Fibroblast of lung (primary cell): ENCODE results near the gene TUBB1. TPM values are rescaled to one million over a fixed set of nuclear protein-coding genes. Genes with fewer than 3 reads are reported as not detected.

ENCODE experiments used
- DNase-seq, 2 donors: peaks; one replicate each; pipeline versions ENCODE4 v3.0.0 to v3.0.0-alpha.2; 2010; ENCODE audit warnings: low read depth in 2 of 2
- H2AFZ ChIP-seq: 2 replicates; pipeline ENCODE4 v1.5.1; 2012; ENCODE audit warnings: low read length, control low read depth, inconsistent platforms
- H3K27ac ChIP-seq: 2 replicates; pipeline ENCODE4 v1.5.1; 2011; ENCODE audit warnings: low read length, control low read depth; ENCODE audit not compliant: insufficient read depth
- H3K27me3 ChIP-seq: 2 replicates; pipeline ENCODE4 v1.5.1; 2011; ENCODE audit warnings: mild to moderate bottlenecking, low read length; ENCODE audit not compliant: control insufficient read depth, insufficient read depth
- H3K36me3 ChIP-seq: 2 replicates; pipeline ENCODE4 v1.5.1; 2011; ENCODE audit warnings: low read length; ENCODE audit not compliant: control insufficient read depth, insufficient read depth
- H3K4me1 ChIP-seq: 2 replicates; pipeline ENCODE4 v1.5.1; 2011; ENCODE audit warnings: low read length; ENCODE audit not compliant: control insufficient read depth, insufficient read depth; ENCODE audit errors: extremely low read depth
- H3K4me2 ChIP-seq: 2 replicates; pipeline ENCODE4 v1.5.1; 2011; ENCODE audit warnings: low read length, control low read depth; ENCODE audit not compliant: insufficient read depth; ENCODE audit errors: extremely low read depth
- H3K4me3 ChIP-seq, 4 experiments: fragments of 200-600 bp in 1 of 4; sonication (generic) in 1 of 4; replicated peaks in 1 of 4; 2 replicates each; pipeline ENCODE4 v1.5.1; 2011 to 2016; ENCODE audit warnings: low read length in 4 of 4, low read depth in 3 of 4, mild to moderate bottlenecking in 3 of 4, control low read depth in 2 of 4, inconsistent platforms in 1 of 4, mixed read lengths in 1 of 4; ENCODE audit not compliant: insufficient read depth in 1 of 4; ENCODE audit errors: control extremely low read depth in 1 of 4
- H3K79me2 ChIP-seq: 2 replicates; pipeline ENCODE4 v1.5.1; 2012; ENCODE audit warnings: mild to moderate bottlenecking, low read length, inconsistent platforms; ENCODE audit not compliant: control insufficient read depth, insufficient read depth
- H3K9ac ChIP-seq: 2 replicates; pipeline ENCODE4 v1.5.1; 2011; ENCODE audit warnings: mild to moderate bottlenecking, low read length, control low read depth; ENCODE audit not compliant: insufficient read depth
- H3K9me3 ChIP-seq: 2 replicates; pipeline ENCODE4 v1.5.1; 2012; ENCODE audit warnings: low read depth, low read length; ENCODE audit not compliant: control insufficient read depth, insufficient read depth
- H4K20me1 ChIP-seq: 2 replicates; pipeline ENCODE4 v1.5.1; 2011; ENCODE audit warnings: low read length; ENCODE audit not compliant: control insufficient read depth, insufficient read depth; ENCODE audit errors: extremely low read depth
- EZH2 ChIP-seq: IDR thresholded peaks from 2 replicates; pipeline ENCODE4 v1.5.1; 2012; ENCODE audit warnings: low read length, control low read depth, mild to moderate bottlenecking; ENCODE audit errors: missing control alignments
- polyA plus RNA-seq, 2 donors: library from polyadenylated mRNA; depleted of rRNA in 1 of 2; stranded (reverse) in 1 of 2; unstranded in 1 of 2; fragments of >200 nt; gene quantifications; 2 replicates each; pipeline ENCODE4 v1.2.1, GENCODE V29; 2011 to 2012; ENCODE audit warnings: missing spikeins in 1 of 2
- total RNA-seq: library from RNA; depleted of rRNA; stranded (reverse); fragments of >200 nt; gene quantifications from 2 replicates; pipeline ENCODE4 v1.2.1, GENCODE V29; 2014
- TF ChIP-seq, protein P1 (sequence below), 2 donors: IDR thresholded peaks in 1 of 2; conservative IDR thresholded peaks in 1 of 2; 1 replicate in 1 of 2; 2 replicates in 1 of 2; pipeline ENCODE4 v1.5.1; 2011 to 2012; ENCODE audit warnings: low read length in 2 of 2, control low read depth in 1 of 2, inconsistent platforms in 1 of 2, low read depth in 1 of 2, mild to moderate bottlenecking in 1 of 2

The TUBB1 gene
- total and polyA plus RNA-seq, 2 donors (not counting 1 experiment from before 2014, with no cell fraction given), result under 0.01 TPM; not detected in 1

DNA sequence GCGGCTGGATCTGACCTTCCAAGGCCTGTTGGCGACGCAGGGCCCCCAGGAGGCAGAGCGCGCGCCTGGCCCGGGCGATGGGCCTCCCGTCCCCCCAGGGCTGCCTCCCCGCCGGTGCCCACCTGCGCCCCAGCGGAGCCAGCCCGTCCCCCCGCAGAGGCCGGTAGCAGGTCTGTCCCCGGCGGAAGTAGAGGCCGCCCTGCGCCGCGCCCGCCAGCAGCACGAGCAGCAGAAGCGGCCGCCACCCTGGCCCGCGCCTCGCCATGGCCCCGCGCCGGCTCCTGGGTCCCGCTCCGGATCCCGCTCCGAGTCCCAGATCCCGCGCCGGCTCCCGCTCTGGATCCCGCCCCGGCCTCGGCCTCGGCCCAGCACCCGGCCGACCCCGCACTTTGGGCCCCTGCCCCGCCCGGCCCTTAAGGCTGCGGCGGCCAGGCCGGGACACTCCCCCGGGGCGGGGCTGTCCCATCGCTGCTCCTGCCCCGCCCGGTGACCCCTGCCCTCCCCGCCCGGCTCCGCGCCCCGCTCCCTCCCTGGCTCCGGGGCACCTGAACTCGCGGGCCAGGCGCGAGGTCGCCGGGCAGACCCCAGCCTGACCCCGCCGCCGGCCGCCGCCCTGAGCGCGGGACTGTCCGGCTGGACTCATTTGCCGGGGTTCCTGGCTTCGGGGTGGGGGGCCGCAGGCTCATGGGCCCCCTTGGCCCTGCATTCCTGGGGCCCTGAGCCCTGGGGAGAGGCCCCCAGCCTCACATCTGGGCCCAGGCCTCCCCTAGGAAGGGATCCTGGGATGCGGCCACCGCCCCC lies 12.2 kb upstream of the TUBB1 start, which contains the start of gene CTSZ:
Gene CTSZ, minus strand, starts transcription at position 391 of the 801 bp plus-strand sequence. Its CDS starts 126 bp downstream, at position 265.
- H3K4me3 ChIP-seq, result peak within 1 kb of the TSS; percentile 64 to 92 (median 74)
- no peaks in the 10 kb centered on the region for H3K9me3 ChIP-seq
- H3K4me2 ChIP-seq, result peak within 1 kb of the TSS; percentile 99
- H3K9ac ChIP-seq, result peak within 1 kb of the TSS; percentile 72
- no peaks in the 10 kb centered on the region for H3K36me3 ChIP-seq
- peak; percentile 25 to 29 for DNase-seq
- H3K4me1 ChIP-seq, result peaks cover 19% of the 10 kb centered on the region
- TF ChIP-seq, protein P1, sequence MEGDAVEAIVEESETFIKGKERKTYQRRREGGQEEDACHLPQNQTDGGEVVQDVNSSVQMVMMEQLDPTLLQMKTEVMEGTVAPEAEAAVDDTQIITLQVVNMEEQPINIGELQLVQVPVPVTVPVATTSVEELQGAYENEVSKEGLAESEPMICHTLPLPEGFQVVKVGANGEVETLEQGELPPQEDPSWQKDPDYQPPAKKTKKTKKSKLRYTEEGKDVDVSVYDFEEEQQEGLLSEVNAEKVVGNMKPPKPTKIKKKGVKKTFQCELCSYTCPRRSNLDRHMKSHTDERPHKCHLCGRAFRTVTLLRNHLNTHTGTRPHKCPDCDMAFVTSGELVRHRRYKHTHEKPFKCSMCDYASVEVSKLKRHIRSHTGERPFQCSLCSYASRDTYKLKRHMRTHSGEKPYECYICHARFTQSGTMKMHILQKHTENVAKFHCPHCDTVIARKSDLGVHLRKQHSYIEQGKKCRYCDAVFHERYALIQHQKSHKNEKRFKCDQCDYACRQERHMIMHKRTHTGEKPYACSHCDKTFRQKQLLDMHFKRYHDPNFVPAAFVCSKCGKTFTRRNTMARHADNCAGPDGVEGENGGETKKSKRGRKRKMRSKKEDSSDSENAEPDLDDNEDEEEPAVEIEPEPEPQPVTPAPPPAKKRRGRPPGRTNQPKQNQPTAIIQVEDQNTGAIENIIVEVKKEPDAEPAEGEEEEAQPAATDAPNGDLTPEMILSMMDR (conservative IDR thresholded peaks at IDR 0.05 in 1 of 2, IDR thresholded peaks at IDR 0.05 in 1 of 2; ENCODE audit: low read depth in 1 of 2, low read length in 2 of 2), result no peak
- no peak for TF ChIP-seq EZH2
- H3K79me2 ChIP-seq, result peaks cover 10% of the 10 kb centered on the region
- H4K20me1 ChIP-seq, result no peaks in the 10 kb centered on the region
- peak within 1 kb of the TSS; percentile 77 for H3K27ac ChIP-seq
- peak within 1 kb of the TSS; percentile 19 for H2AFZ ChIP-seq
- H3K27me3 ChIP-seq, result no peaks in the 10 kb centered on the region

- H3K9ac ChIP-seq, result peak overlapping the region; percentile 72
- peaks cover 10% of the 10 kb centered on the region for H3K79me2 ChIP-seq
- H3K4me3 ChIP-seq, result peak overlapping the region in 1 of 4 experiments; percentile 77
- H3K27ac ChIP-seq, result no peak overlapping the region
- no peak for DNase-seq
- no peaks in the 10 kb centered on the region for H3K27me3 ChIP-seq
- H3K9me3 ChIP-seq, result no peaks in the 10 kb centered on the region
- H4K20me1 ChIP-seq, result no peaks in the 10 kb centered on the region
- H3K4me1 ChIP-seq, result peaks cover 19% of the 10 kb centered on the region
- H3K4me2 ChIP-seq, result peak overlapping the region; percentile 59
- TF ChIP-seq, protein P1 (conservative IDR thresholded peaks at IDR 0.05 in 1 of 2, IDR thresholded peaks at IDR 0.05 in 1 of 2; ENCODE audit: low read depth in 1 of 2, low read length in 2 of 2), result no peak
- no peak for TF ChIP-seq EZH2
- H3K36me3 ChIP-seq, result no peaks in the 10 kb centered on the region
- no peak overlapping the region for H2AFZ ChIP-seq
Observed at GRCh38 chr20:59007665-59008511, 11.3 kb upstream of the TUBB1 start.
